Endodermal cell (in vitro differentiated cells): ENCODE measurements around the gene NUP210. TPM values are rescaled to one million over a fixed set of nuclear protein-coding genes. Genes with fewer than 3 reads are reported as not detected.

ENCODE experiments used
- DNase-seq: peaks from one replicate; pipeline ENCODE4 v3.0.0-alpha.2; 2017
- H3K27ac ChIP-seq: 2 replicates; pipeline ENCODE4 v1.5.1; 2013; ENCODE audit warnings: mild to moderate bottlenecking, low read depth, low read length, moderate library complexity
- H3K27me3 ChIP-seq: 2 replicates; pipeline ENCODE4 v1.6.1; 2013; ENCODE audit warnings: mild to moderate bottlenecking, low read length, moderate library complexity; ENCODE audit not compliant: insufficient read depth, control insufficient read depth, poor library complexity, severe bottlenecking
- H3K36me3 ChIP-seq: 2 replicates; pipeline ENCODE4 v1.7.0; 2013; ENCODE audit warnings: mild to moderate bottlenecking, low read length, moderate library complexity; ENCODE audit not compliant: control insufficient read depth, insufficient read depth
- H3K4me1 ChIP-seq: one replicate; pipeline ENCODE4 v1.7.0; 2013; ENCODE audit warnings: low read length; ENCODE audit not compliant: control insufficient read depth, insufficient read depth
- H3K4me3 ChIP-seq: 2 replicates; pipeline ENCODE4 v1.5.1; 2013; ENCODE audit warnings: mild to moderate bottlenecking, low read length, moderate library complexity
- H3K9ac ChIP-seq: 2 replicates; pipeline ENCODE4 v1.6.1; 2013; ENCODE audit warnings: mild to moderate bottlenecking, low read length, moderate library complexity; ENCODE audit not compliant: poor library complexity, severe bottlenecking; ENCODE audit errors: extremely low read depth
- H3K9me3 ChIP-seq: 2 replicates; pipeline ENCODE4 v1.6.1; 2013; ENCODE audit warnings: mild to moderate bottlenecking, low read length, moderate library complexity; ENCODE audit not compliant: control insufficient read depth
- H3K27ac Mint-ChIP-seq: 2 replicates; pipeline ENCODE4 v1.8.0; 2020; ENCODE audit warnings: mixed read lengths
- H3K27me3 Mint-ChIP-seq: 2 replicates; pipeline ENCODE4 v1.8.0; 2021; ENCODE audit warnings: mild to moderate bottlenecking, mixed read lengths; ENCODE audit not compliant: insufficient read depth
- H3K36me3 Mint-ChIP-seq: 2 replicates; pipeline ENCODE4 v1.8.0; 2020; ENCODE audit warnings: low read depth, mixed read lengths
- H3K4me1 Mint-ChIP-seq: 2 replicates; pipeline ENCODE4 v1.8.0; 2020; ENCODE audit warnings: mixed read lengths
- H3K4me3 Mint-ChIP-seq: 2 replicates; pipeline ENCODE4 v1.8.0; 2020; ENCODE audit warnings: mild to moderate bottlenecking, moderate library complexity, mixed read lengths
- H3K9me3 Mint-ChIP-seq: 2 replicates; pipeline ENCODE4 v1.8.0; 2020; ENCODE audit warnings: mild to moderate bottlenecking, mixed read lengths
- WGBS, 2 experiments: methylation state at CpG; one replicate each; pipeline versions ENCODE4 v1.1.5 to v1.1.7; 2013; ENCODE audit warnings: missing lambda C conversion rate in 2 of 2, mixed read lengths in 1 of 2; ENCODE audit not compliant: insufficient coverage in 1 of 2, insufficient read length in 1 of 2; 5-methylcytosine and 5-hydroxymethylcytosine counted together
- total RNA-seq, 2 donors: library from RNA; stranded (reverse); fragmentation: NEBNext Ultra II Directional in 1 of 2; extraction: Animal tissue kit (Norgen Biotek cat#: 25700) in 1 of 2; gene quantifications; 2 replicates in 1 of 2; 3 replicates in 1 of 2; pipeline ENCODE4 v1.2.1, GENCODE V29; 2021
- TF ChIP-seq, protein P1 (sequence below): fragments of 200-600 bp; sonication (generic); conservative IDR thresholded peaks from 2 replicates; pipeline ENCODE4 v1.5.0; 2021; ENCODE audit warnings: antibody characterized with exemption, mild to moderate bottlenecking

The NUP210 gene
- total RNA-seq, 2 donors from 2014 or later: 43.0 to 62.3 TPM

DNA sequence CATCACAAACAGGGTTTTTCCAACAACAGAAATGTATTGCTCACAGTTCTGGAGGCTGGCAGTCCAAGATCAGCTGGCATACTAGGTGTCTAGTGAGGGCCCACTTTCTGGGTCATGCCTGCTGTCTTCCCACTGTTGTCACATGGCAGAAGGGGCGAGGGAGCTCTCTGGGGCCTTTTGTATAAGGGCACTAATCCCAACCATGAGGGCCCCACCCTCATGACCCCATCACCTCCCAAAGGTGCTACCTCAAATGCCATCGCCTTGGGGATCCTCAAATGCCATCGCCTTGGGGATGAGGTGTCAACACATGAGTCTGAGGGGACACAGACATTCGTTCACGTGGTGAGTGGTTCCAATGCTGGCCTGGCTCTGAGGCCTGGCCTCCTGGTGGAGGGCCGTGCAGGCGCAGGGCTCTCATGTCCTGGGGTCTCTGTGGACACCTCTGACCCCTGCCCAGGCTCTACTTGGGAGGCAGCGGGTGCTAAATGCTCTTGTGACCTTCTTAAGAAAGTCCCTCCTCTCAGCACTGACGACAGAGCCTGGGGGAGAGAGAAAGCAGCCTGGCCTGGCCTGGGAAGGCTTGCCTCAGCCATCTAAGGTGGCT lies 16.8 kb downstream of the NUP210 start:
- TF ChIP-seq, protein P1, sequence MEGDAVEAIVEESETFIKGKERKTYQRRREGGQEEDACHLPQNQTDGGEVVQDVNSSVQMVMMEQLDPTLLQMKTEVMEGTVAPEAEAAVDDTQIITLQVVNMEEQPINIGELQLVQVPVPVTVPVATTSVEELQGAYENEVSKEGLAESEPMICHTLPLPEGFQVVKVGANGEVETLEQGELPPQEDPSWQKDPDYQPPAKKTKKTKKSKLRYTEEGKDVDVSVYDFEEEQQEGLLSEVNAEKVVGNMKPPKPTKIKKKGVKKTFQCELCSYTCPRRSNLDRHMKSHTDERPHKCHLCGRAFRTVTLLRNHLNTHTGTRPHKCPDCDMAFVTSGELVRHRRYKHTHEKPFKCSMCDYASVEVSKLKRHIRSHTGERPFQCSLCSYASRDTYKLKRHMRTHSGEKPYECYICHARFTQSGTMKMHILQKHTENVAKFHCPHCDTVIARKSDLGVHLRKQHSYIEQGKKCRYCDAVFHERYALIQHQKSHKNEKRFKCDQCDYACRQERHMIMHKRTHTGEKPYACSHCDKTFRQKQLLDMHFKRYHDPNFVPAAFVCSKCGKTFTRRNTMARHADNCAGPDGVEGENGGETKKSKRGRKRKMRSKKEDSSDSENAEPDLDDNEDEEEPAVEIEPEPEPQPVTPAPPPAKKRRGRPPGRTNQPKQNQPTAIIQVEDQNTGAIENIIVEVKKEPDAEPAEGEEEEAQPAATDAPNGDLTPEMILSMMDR: peak; percentile 42
- Histone ChIP-seq H3K27me3 (no peaks in the 10 kb centered on the region), H3K4me1 (no peaks in the 10 kb centered on the region), H3K9me3 (peaks cover 8% of the 10 kb centered on the region), H3K9ac (no peak overlapping the region), H3K27ac (peak overlapping the region; percentile 78), H3K4me3 (no peak overlapping the region), H3K36me3 (peaks cover 3% of the 10 kb centered on the region)
- H3K36me3 Mint-ChIP-seq: peaks cover 2% of the 10 kb centered on the region
- peaks cover 2% of the 10 kb centered on the region for H3K27me3 Mint-ChIP-seq
- WGBS, 2 experiments: 94% methylated on average over 9 of the region's 9 CpGs
- peaks cover 9% of the 10 kb centered on the region for H3K9me3 Mint-ChIP-seq
- no peak for DNase-seq
- no peaks in the 10 kb centered on the region for H3K4me1 Mint-ChIP-seq
- H3K4me3 Mint-ChIP-seq: no peak overlapping the region
- H3K27ac Mint-ChIP-seq: no peak overlapping the region

DNA sequence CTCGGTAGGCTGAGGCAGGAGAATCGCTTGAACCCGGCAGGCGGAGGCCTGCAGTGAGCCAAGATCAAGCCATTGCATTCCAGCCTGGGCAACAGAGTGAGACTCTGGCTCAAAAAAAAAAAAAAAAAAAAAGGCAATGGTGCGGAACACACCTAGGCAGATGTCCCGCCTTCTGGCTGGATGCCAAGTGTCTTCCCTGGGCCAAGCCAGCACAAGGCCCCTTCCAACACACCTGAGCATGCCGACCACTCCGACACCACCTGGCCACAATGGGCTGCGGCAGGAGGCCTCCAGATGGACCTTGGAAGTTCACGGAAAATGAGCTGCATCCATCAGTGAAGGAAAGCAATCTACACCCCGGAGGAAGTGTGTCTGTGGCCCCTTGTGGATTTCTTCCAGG lies 19.0 kb downstream of the NUP210 start:
- Histone ChIP-seq H3K9ac (no peak overlapping the region), H3K36me3 (peaks cover 6% of the 10 kb centered on the region), H3K4me3 (no peak overlapping the region), H3K9me3 (no peaks in the 10 kb centered on the region), H3K27me3 (no peaks in the 10 kb centered on the region), H3K4me1 (no peaks in the 10 kb centered on the region), H3K27ac (no peak overlapping the region)
- Mint-ChIP-seq H3K27me3 (no peaks in the 10 kb centered on the region), H3K36me3 (peaks cover 7% of the 10 kb centered on the region), H3K4me3 (no peak overlapping the region), H3K4me1 (no peaks in the 10 kb centered on the region), H3K9me3 (no peaks in the 10 kb centered on the region), H3K27ac (no peak overlapping the region)
- TF ChIP-seq, protein P1: no peak
- 93 to 100% methylated on average over 2 to 11 of the region's 11 CpGs for WGBS, 2 experiments
- no peak for DNase-seq

DNA sequence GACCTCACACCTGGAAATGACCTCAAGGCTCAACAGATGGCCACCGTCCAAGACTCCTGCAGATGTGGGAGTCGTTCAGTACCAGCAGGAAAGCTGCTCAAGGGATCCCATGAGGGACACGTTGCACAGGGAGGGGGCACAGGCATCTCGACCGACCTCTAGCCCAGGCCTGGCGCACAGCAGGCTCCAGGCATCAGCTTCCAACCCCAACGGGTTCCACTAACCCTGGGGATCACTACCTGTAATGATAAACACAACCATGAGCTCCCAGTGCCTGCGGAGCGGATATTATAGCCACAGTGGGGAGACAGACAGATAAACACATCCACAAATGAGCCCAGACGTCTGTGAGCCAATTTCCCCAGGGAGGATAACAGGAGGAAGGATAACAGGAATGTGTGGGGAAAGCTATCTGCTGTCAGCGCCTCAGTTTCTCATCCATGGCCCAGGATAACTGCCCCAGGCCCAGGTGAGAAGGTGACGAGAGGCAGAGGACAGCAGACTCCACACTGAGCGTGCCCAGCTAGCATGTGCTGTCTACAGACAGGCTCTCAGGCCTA lies 19.9 kb downstream of the NUP210 start:
- WGBS, 2 experiments: 92 to 97% methylated on average over 10 to 13 of the region's 13 CpGs
- Mint-ChIP-seq H3K9me3 (no peaks in the 10 kb centered on the region), H3K27me3 (no peaks in the 10 kb centered on the region), H3K4me3 (no peak overlapping the region), H3K4me1 (no peaks in the 10 kb centered on the region), H3K36me3 (peaks cover 14% of the 10 kb centered on the region), H3K27ac (no peak overlapping the region)
- no peak overlapping the region for H3K9ac ChIP-seq
- H3K36me3 ChIP-seq: peaks cover 6% of the 10 kb centered on the region
- H3K27ac ChIP-seq: no peak overlapping the region
- H3K9me3 ChIP-seq: no peaks in the 10 kb centered on the region
- H3K4me3 ChIP-seq: no peak overlapping the region
- no peaks in the 10 kb centered on the region for H3K4me1 ChIP-seq
- TF ChIP-seq, protein P1: no peak
- H3K27me3 ChIP-seq: no peaks in the 10 kb centered on the region
- no peak for DNase-seq
